CD4-positive, alpha-beta T cell treated with Interleukin-12 subunit alpha and Interleukin-12 subunit beta, for 1 hour (primary cell): ENCODE data around the gene SHOC2.

Source experiments
- DNase-seq: peaks from one replicate; pipeline ENCODE4 v3.0.0-alpha.2; 2020

Gene SHOC2

DNA sequence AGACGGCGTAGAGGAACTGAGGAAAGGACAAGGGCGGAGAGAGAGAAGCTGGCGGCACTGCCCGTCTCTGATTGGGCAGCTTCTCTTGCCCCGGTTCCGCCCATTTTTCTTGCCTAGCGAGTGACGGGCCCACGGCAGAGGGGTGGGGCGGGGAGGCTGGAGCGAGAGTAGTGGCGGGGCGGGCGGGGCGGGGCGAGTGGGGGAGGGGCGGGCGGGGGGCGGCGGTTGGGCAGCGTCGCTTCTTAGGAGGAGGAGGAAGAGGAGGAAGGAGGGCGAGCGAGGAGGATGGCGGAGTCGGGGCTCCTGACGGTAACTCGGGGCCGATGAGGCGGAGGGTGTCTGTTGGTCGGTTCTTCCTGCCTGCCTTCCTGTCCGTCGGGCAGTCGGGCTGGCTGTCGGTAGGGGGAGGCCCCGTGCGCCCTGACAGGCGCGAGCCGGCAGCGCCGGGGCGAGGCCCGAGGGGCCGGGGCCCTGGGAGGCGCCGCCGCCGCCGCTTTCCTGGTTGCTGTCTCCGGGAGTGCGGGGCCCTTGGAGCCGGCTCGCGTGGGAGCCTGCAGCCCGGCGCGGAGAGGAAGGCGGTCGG lies at the start of gene SHOC2:
SHOC2 (plus strand) TSS at position 256 of the 583 bp plus-strand sequence. CDS start 44,755 bp downstream, outside the sequence.
- DNase-seq = peak; percentile 99

DNA sequence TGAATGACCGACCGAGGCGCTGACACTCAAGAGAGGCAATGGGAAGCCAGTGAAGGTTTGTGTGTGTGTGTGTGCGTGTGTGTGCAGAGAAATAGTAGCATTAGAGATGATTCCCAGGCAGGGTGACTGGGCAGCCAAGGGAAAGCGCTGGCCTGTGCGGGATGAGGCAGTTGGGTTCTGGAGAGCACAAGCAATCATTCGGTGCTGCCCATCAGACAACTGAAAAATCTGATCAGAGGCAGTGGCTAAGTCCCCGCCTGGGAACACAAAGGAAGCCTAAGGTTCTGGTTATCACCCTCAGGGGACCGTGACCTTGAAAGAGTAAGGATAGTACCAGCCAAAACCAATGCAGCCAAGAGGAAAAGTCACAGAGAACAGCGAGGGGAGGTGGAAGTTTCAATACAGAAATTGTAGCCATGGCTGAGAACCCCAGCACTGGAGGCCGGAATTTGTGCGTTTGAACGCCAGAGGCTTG lies 48.5 kb upstream of the SHOC2 start:
- DNase-seq = no peak

DNA sequence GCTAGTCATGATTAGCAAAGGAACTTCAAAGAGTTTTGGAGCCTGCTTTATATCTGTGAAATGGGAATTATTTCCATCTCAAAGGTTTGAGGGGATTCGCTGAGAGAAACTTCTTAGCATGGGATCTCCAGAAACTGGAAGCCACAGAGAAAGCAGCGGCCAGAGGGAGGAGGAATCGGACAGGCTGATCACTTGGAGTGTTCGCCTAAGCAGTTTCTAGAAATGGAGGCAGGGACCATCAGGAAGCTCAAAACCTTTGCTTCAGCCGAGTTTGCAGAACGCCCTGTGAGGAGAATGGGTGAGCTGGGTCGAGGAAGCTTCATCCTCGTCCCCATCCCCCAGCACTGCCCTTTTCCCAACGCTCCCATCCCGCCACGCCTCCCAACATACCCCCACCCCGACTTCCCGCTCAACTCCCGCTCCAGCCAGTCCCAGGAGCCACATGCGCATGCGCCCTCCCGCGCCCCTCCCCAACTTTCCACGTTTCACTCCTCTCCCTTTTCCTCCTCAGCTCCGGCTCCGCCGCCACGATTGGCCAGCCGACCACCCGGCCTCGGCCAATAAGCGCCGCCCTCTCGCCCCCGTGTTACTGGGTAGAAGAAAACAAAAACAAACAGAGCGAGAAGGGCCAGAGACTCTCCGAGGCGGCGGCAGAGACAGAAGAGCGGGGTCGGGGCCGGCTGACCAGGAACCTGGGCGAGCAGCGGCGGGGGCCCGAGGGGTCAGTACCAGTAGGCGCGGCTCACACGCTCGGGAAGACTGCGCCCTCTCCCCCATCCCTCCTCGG lies 47.9 kb upstream of the SHOC2 start, which contains the start of gene PDCD4:
PDCD4 (plus strand) TSS at position 631 of the 787 bp plus-strand sequence. CDS start 4,100 bp downstream, outside the sequence.
- DNase-seq = peak; percentile 95

DNA sequence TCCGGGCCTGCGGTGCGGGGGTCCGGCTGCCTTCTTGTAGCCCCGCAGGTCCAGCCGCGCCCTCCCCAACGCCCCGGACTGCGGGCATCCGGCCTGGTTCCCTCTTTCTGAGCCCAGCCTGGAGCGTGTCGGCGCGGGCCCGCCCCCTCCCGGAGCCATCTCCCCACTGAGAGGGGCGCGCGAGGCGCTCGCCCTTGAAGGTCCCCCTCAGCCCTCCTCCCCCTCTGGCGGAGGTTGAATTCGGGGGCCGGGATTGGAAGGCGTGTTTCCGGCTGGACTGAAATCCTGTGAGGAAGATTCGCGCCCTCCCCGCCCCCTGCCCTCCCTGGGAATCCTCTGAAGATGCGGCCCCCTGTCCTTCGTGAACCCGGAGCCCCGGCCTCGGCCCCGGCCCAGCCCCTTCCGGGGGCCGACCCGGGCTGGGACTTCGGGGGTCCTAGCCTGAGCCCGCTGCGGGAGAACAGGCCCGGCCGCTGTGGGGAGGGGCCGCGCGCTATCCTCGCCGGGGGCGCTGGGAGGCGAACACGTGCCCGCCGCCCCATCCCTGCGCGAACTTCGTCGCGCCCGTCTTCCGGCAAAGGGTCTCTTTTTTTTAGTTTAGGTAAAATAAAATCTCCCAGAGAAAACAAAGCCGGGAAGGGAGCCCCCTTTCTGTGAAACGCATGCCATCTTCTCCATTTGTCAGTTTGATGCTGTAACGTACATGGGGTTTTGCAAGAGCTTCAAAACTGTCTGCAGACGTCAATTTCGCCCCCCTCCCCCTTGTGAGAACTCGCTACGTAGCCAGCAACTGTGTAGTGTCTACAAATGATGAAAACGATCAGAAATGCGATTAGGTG lies 47.0 kb upstream of the SHOC2 start:
- DNase-seq = peak; percentile 89

DNA sequence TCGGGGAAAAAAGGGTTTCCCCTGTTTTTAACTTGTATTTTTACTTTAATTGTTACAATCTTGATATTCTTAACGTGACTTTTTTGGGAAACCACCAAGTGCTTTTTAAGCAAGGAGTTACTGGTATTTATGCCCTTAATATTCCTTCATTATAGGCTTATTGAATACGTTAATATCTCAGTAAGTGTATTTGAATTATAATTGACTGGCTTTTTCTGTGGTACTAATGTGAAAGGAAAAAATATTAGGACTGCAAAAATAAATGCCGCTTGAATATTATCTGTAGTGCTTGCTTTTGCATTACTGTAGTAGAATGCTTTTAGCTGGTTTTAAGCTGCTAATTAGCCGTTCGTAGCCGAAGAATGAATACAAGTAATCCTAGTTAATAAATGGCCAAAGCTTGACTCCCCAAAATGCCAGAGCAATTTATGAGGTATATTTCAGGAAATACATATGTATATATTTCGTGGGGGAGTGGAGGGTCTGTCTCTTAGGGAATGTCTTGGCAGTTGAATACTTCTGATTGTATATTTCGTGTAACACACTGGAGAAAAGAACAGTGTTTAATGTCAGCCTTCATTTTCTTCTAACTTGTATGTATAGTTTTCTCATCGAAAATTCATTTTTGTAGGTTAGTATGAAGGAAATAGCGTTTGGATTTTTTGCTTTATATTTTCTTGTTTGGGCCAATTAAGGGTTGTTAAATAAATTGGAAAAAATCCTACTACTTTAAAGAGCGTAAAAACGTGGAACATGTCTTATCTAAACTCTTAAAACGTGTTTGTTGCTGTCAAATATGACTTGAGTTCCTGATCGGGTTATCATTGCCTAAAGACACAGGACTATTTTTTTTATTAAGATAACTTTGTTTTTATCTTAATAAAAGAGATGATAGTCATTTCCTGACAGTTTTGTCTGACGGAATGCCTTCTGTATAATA lies 46.1 kb upstream of the SHOC2 start:
- DNase-seq = no peak

DNA sequence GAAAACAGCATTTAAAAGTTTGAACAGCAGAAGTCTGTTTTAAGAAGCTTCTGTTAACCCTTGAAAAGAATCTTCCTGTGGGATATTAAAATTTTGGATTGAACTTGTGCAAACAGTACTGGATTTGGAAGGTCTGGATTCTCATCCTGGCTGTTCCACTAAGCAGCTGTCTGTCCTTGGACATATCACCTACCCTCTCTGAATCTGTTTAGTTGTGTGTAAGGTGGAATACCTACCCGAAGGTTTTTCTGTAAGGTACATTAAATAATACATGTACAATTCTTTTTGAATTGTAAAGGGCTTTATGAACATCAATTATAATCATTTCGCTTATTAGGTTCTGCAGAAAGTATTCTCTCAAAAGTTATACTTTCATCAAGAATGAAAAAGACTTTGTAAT lies 45.5 kb upstream of the SHOC2 start:
- no peak for DNase-seq

DNA sequence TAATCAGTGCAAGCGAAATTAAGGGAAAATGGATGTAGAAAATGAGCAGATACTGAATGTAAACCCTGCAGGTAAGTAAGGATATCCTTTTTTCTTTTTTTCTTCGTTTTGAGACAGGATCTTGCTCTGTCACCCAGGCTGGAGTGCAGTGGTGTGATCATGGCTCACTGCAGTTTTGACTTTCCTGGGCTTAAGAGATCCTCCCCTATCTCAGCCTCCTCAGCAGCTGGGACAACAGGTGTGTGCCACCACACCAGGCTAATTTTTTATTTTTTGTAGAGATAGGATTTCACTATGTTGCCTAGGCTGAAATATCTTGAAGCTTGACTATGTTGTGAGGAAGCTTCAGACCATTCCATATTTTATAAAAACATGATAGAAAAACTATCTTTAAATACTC lies 43.4 kb upstream of the SHOC2 start:
- no peak for DNase-seq

DNA sequence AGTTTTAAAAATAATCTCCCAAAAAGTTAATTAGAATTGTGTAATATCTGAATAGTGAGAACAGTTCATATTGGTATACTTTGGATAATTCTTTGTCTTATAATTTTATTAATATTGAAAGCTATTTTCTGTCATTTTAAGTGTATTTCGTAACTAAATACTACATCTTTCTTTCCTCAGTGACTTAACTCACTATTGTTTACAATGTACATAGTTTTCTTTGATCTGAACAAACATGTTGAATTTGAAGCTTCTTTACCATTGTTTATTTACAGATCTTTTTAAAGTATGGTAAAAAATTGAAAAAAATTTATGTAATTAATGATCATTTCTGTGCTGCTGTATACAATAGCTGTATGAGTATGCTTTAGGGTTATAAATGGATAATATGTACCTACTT lies 42.6 kb upstream of the SHOC2 start:
- no peak for DNase-seq

DNA sequence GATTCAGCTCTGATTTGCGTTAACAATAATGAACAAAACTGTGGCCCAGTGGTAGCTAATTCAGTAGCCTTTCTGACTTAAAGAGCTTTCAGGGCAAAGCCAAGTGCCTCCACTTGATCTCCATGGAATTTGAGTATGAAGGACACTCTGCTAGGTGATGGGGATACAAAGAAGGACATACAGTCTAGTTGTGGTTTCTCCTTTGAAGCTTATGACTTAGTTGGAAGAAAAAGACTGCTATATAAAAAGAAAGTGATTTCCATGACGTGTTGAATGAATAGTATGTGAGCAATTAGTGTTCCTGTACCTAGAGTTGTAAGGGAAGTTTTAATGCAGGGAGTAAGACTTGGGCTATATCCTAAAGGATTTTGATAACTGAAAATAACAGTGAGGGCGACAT lies 39.4 kb upstream of the SHOC2 start:
- DNase-seq = no peak

DNA sequence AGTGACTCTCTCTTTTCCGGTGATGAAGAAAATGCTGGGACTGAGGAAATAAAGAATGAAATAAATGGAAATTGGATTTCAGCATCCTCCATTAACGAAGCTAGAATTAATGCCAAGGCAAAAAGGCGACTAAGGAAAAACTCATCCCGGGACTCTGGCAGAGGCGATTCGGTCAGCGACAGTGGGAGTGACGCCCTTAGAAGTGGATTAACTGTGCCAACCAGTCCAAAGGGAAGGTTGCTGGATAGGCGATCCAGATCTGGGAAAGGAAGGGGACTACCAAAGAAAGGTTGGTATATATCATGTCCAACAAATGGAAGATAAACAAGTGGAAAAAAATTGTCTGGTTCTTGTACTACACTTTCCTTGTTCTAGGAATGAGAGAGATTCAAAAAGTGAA lies 38.2 kb upstream of the SHOC2 start:
- DNase-seq = no peak

DNA sequence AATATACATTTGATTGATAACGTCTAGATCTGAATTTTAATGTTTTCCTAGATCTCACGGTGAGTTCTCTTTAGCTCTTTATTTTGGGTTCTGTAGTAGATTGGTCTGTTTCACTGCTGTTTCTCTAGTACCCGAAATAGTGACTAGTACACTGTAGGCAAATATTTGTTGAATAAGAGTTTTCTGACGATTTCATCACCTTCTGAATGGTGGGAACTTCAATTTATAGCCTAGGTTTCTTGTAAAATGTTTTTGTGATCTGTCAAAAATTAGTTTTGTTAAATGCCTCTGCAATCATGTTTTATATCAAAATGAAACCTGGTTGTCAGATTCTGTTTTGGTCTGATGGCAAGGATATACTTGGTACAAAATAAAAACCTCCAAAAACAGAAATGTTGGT lies 37.5 kb upstream of the SHOC2 start:
- DNase-seq = no peak

DNA sequence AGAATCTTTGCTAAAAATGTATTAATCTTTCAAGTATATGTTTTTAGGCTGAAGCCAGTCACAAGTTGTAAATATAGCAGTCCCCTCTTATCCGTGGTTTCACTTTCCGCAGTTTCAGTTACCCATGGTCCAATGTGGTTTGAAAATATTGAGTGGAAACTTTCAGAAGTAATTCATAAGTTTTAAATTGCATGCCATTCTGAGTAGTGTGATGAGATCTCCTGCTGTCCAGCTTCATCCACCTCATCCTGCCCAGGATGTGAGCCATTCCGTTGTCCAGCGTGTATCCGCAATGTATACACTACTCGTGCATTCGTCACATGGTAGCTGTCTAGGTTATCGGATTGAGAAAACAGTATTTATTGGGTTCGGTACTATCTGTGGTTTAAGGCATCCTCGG lies 35.5 kb upstream of the SHOC2 start:
- no peak for DNase-seq

DNA sequence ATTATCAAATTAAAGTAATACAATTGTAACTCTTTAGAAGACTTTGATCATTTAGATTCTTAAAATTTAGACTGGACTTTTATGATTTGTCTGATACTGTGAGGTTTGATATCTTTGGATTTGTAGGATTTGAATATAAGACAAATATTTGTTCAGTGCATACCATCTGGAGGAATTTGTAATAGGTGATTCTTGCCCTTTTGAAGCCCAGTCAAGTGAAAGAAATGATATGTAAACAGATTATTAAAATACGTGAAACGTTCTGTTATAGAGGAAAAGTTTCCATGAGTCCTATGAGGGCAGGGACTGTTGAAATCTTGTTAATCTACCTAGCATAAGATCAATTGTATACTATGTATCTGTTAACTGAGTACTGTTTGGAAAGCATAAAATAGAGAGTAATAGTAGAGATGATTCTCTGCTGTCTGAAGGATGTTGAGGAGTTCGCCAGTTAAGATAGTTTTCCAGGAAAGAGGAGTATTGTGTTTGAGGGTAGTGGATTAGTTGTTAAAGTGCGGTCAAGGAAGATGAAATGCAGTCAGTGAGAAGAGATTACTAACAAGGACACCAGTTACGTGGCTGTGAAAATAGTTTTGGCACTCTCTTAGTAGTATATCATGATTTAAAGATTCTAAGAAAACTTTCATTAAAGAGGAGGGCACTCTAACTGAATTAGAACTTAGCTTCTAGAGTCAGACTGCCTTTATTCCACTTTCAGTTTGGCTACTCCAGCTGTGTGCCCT lies 33.3 kb upstream of the SHOC2 start:
- no peak for DNase-seq

DNA sequence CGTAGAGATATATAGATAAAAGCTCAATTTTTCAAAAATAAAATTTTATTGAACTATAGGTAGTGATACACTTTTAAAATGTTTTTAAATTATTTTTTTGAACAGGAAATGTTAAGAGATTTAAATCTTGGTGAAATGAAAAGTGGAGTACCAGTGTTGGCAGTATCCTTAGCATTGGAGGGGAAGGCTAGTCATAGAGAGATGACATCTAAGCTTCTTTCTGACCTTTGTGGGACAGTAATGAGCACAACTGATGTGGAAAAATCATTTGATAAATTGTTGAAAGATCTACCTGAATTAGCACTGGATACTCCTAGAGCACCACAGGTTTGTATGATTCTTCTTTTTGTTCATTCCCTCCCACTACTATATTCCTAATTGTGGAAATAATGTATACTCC lies 31.8 kb upstream of the SHOC2 start:
- no peak for DNase-seq

DNA sequence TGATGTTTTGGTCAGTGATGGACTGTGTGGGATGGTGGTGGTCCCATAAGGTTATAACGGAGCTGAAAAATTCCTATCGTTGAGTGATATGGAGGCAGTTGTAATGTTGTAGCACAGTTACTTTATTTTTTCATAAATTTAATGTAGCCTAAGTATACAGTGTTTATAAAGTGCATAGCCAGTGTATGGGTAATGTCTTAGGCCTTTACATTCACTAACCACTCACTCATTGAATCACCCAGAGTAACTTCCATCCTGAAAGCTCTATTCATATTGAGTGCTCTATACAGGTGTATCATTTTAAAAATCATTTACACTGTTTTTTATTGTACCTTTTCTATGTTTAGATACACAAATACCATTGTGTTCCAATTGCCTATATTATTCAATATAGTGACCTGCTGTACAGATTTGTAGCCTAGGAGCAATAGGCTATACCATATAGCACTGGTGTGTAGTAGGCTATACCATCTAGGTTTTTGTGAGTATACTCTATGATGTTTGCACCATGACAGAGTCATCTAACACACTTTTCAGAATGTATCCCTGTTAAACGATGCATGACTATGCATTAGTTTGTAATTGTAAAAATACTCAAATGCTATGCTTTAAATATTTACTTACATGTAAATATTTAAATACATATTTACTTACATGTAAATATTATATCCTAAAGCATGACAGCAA lies 26.7 kb upstream of the SHOC2 start:
- DNase-seq = no peak

DNA sequence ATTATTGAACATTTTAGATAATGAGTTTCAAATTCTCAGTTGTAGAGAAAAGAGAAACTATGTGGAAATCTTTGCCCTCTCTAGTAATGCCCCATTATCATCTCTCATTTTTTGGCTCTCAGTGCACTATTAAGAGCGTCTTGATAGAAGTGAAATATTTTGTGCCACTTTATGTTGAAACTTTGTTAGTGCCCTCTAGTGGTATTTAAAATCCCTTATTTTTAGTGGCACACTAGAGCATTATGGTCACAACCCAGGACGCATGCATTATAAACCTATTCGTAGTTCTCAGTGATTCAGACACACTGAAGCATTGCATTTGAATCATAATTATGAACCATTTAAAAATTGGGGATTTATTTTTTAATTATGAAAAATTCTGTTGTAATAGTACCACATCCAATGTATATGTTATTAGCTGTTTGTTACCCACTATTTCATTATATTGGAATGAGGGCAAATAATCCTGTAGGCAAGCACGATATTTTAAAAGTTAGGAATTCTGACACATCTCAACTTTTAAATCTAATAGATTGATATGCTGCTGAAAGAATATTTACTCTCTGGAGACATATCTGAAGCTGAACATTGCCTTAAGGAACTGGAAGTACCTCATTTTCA lies 25.7 kb upstream of the SHOC2 start:
- DNase-seq = peak; percentile 75

DNA sequence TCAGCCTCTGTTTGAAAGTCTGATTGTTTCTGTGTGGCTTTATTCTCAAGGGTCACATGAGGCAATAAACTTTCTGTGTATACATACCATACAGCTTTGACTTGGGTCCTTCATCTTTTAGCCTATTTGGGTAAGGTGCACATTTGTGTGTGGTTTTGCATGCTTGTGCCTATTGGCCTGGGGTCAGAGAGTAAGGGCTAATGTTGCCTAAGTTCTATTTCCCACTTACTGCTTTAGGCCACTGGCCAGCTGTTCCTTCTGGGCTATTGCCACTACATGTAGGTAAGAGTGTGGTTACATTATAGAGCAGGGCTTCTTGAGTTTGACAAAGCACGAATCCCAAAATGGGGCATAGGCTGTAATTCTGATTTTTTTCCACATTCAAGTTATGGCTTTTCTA lies 22.2 kb upstream of the SHOC2 start:
- DNase-seq = no peak

DNA sequence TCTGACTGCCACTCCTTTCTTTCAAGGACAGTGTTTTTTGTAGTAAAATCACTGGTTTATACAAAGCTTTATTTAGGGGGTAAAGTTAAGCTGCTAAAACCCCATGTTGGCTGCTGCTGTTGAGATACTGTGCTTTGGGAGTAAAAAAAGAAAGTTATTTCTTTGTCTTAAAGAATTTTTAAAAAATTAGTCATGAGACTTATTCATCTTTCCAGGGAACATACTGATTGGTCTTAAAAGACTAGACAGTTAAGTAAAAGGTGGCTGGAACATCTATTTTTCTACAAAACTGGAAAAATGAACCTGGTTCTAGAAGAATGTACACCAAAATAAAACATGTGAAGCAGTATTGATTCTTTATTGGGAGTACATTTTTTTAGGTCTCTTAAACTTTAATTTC lies 21.0 kb upstream of the SHOC2 start:
- no peak for DNase-seq

DNA sequence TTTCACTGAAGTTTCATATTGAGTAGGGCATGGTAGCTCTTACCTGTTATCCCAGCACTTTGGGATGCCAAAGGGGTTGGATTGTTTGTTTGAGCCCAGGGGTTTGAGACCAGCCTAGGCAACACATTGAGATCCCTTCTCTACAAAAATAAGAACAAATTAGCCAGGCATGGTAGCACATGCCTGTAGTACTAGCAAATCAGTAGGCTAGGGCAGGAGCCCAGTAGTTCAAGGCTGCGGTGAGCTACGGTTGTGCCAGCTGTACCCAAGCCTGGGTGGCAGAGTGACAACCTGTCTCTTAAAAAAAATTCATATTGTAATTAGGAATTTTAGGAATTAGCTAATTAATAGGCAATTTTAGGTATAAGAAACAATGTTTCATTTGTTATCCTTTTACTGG lies 18.4 kb upstream of the SHOC2 start:
- no peak for DNase-seq
